GM23338 (cell line): ENCODE data around the gene STEEP1. TPM values are rescaled to one million over a fixed set of nuclear protein-coding genes. Genes with fewer than 3 reads are reported as not detected.

Experiments
- ATAC-seq: fragments of 200-7000 bp; cut with Tn5 transposase; 3 replicates; pipeline ENCODE4 v1.9.1; 2020
- DNase-seq: peaks from one replicate; pipeline ENCODE4 v3.0.0-alpha.2; 2015; ENCODE audit warnings: low spot score
- H2AFZ ChIP-seq: fragments of 200-600 bp; sonication (generic); 2 replicates; pipeline ENCODE4 v1.8.0; 2016; ENCODE audit warnings: antibody characterized with exemption, mild to moderate bottlenecking, moderate library complexity
- H3F3A ChIP-seq: fragments of 200-600 bp; sonication (generic); replicated peaks from 2 replicates; pipeline ENCODE4 v1.8.0; 2017; ENCODE audit warnings: antibody characterized with exemption, mixed run types, low read depth
- H3K27ac ChIP-seq: fragments of 200-600 bp; sonication (generic); 2 replicates; pipeline ENCODE4 v1.6.1; 2016; ENCODE audit warnings: low read depth
- H3K27me3 ChIP-seq: fragments of 200-600 bp; sonication (generic); 2 replicates; pipeline ENCODE4 v1.8.0; 2016; ENCODE audit warnings: mild to moderate bottlenecking, mixed run types, moderate library complexity; ENCODE audit not compliant: insufficient read depth
- H3K36me3 ChIP-seq: fragments of 200-600 bp; sonication (generic); 2 replicates; pipeline ENCODE4 v1.8.0; 2016; ENCODE audit warnings: mild to moderate bottlenecking; ENCODE audit not compliant: insufficient read depth
- H3K4me1 ChIP-seq: fragments of 200-600 bp; sonication (generic); 2 replicates; pipeline ENCODE4 v1.8.0; 2016; ENCODE audit warnings: mild to moderate bottlenecking, moderate library complexity; ENCODE audit not compliant: insufficient read depth
- H3K4me2 ChIP-seq: fragments of 200-600 bp; sonication (generic); 2 replicates; pipeline ENCODE4 v1.7.1; 2017; ENCODE audit warnings: mixed run types
- H3K4me3 ChIP-seq: fragments of 200-600 bp; sonication (generic); 2 replicates; pipeline ENCODE4 v1.6.1; 2016; ENCODE audit warnings: mixed run types
- H3K79me2 ChIP-seq: fragments of 200-600 bp; sonication (generic); replicated peaks from 2 replicates; pipeline ENCODE4 v1.8.0; 2017; ENCODE audit warnings: mild to moderate bottlenecking; ENCODE audit not compliant: insufficient read depth
- H3K9me2 ChIP-seq: fragments of 200-600 bp; sonication (generic); 2 replicates; pipeline ENCODE4 v1.8.0; 2017; ENCODE audit not compliant: insufficient read depth
- H4K20me1 ChIP-seq: fragments of 200-600 bp; sonication (generic); replicated peaks from 2 replicates; pipeline ENCODE4 v1.8.0; 2017; ENCODE audit warnings: mild to moderate bottlenecking; ENCODE audit not compliant: insufficient read depth
- H3K27ac Mint-ChIP-seq: 2 replicates; pipeline ENCODE4 v1.8.0; 2020; ENCODE audit warnings: inconsistent platforms, mild to moderate bottlenecking, moderate library complexity, mixed read lengths
- H3K27me3 Mint-ChIP-seq: 3 replicates; pipeline ENCODE4 v1.8.0; 2022; ENCODE audit warnings: low read depth, mild to moderate bottlenecking, moderate library complexity, mixed read lengths, inconsistent platforms; ENCODE audit not compliant: insufficient read depth, poor library complexity
- H3K36me3 Mint-ChIP-seq: 3 replicates; pipeline ENCODE4 v1.8.0; 2021; ENCODE audit warnings: low read depth, mild to moderate bottlenecking, inconsistent platforms, moderate library complexity, mixed read lengths
- H3K4me1 Mint-ChIP-seq: 3 replicates; pipeline ENCODE4 v1.8.0; 2020; ENCODE audit warnings: mild to moderate bottlenecking, inconsistent platforms, mixed read lengths
- H3K4me3 Mint-ChIP-seq: 3 replicates; pipeline ENCODE4 v1.8.0; 2021; ENCODE audit warnings: moderate library complexity, mild to moderate bottlenecking, inconsistent platforms, mixed read lengths
- H3K9me3 Mint-ChIP-seq: 3 replicates; pipeline ENCODE4 v1.8.0; 2020; ENCODE audit warnings: moderate library complexity, mild to moderate bottlenecking, inconsistent platforms, mixed read lengths
- CREB1 ChIP-seq: fragments of 250-450 bp; sonication (Bioruptor Pico); IDR thresholded peaks from 2 replicates; pipeline ENCODE4 v1.5.0; 2020; ENCODE audit warnings: low read depth, mild to moderate bottlenecking, moderate library complexity
- EZH2 ChIP-seq: fragments of 200-600 bp; sonication (generic); IDR thresholded peaks from one replicate; pipeline ENCODE4 v1.8.0; 2017; ENCODE audit warnings: antibody characterized with exemption, mild to moderate bottlenecking, low read depth; ENCODE audit not compliant: unreplicated experiment
- EZH2phosphoT487 ChIP-seq: fragments of 200-600 bp; sonication (generic); IDR thresholded peaks from one replicate; pipeline ENCODE4 v1.8.1; 2018; ENCODE audit warnings: antibody characterized with exemption; ENCODE audit not compliant: unreplicated experiment
- JUNB ChIP-seq: IDR thresholded peaks from one replicate; pipeline ENCODE4 v1.6.1; 2016; ENCODE audit warnings: antibody characterized with exemption; ENCODE audit not compliant: unreplicated experiment
- NANOG ChIP-seq: IDR thresholded peaks from 2 replicates; pipeline ENCODE4 v1.6.1; 2016; ENCODE audit warnings: antibody characterized with exemption, borderline replicate concordance
- POLR2AphosphoS5 ChIP-seq: IDR thresholded peaks from 2 replicates; pipeline ENCODE4 v1.6.1; 2016; ENCODE audit warnings: antibody characterized with exemption, low read depth
- STAT1 ChIP-seq: IDR thresholded peaks from one replicate; pipeline ENCODE4 v1.6.1; 2016; ENCODE audit warnings: antibody characterized with exemption; ENCODE audit not compliant: unreplicated experiment
- ZNF331 ChIP-seq: fragments of 250-450 bp; sonication (Bioruptor Pico); IDR thresholded peaks from 2 replicates; pipeline ENCODE4 v1.5.0; 2020; ENCODE audit warnings: low read depth, mild to moderate bottlenecking, moderate library complexity
- polyA plus RNA-seq: library from polyadenylated mRNA; unstranded; fragments of >200 nt; fragmentation: Nextera tagmentation; extraction: Ambion mirVana; gene quantifications from 2 replicates; pipeline ENCODE4 v1.2.1, GENCODE V29; 2016
- total RNA-seq: library from RNA; depleted of rRNA; stranded (reverse); fragments of >200 nt; shearing (Covaris generic); gene quantifications from 2 replicates; pipeline ENCODE4 v1.2.3, GENCODE V29; 2014
- TF ChIP-seq, protein P1 (sequence below), 2 experiments: fragments of 200-600 bp in 1 of 2; sonication (generic) in 1 of 2; conservative IDR thresholded peaks; 2 replicates each; pipeline versions ENCODE4 v1.5.1 to v1.6.1; 2016 to 2017; ENCODE audit warnings: antibody characterized with exemption in 2 of 2, low read depth in 2 of 2, mild to moderate bottlenecking in 2 of 2, moderate library complexity in 1 of 2
- TF ChIP-seq, protein P2 (sequence below): IDR thresholded peaks from 2 replicates; pipeline ENCODE4 v1.6.1; 2016; ENCODE audit warnings: antibody characterized with exemption
- TF ChIP-seq, protein P3 (sequence below): IDR thresholded peaks from one replicate; pipeline ENCODE4 v1.6.1; 2018; ENCODE audit warnings: antibody characterized with exemption; ENCODE audit not compliant: unreplicated experiment

The STEEP1 gene
- total and polyA plus RNA-seq, 2 experiments from 2014 or later, result 16.6 to 42.3 TPM

DNA sequence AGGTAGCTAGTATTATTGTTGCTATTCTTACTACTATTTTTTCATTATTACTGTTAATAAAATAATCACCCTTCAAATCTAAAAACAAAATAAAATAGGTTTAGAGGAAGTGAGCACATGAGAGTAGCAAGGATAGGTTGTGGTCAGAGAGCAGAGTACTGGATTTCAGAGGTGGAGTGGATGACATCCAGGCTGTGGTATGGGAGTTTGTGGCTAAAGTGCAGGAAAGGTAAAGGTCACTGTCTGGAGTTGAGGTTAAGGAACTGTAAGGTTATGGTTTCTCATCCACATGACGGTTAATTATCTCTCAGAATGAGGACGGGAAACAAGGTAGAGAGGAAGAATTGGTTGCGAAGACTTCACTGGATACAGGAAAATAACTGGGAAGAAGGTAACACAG is 27.7 kb downstream of the STEEP1 start:
- no peaks in the 10 kb centered on the region for H3K4me1 ChIP-seq
- DNase-seq (no peak), ATAC-seq (no peak)
- H2AFZ ChIP-seq, result no peak overlapping the region
- H3K27me3 ChIP-seq, result no peaks in the 10 kb centered on the region
- H4K20me1 ChIP-seq, result no peaks in the 10 kb centered on the region
- H3K27ac ChIP-seq, result no peak overlapping the region
- H3K4me3 ChIP-seq, result no peak overlapping the region
- Mint-ChIP-seq H3K27ac (no peak overlapping the region), H3K27me3 (no peaks in the 10 kb centered on the region), H3K36me3 (peaks cover 16% of the 10 kb centered on the region; the same call in 2 of the 3 replicates), H3K9me3 (no peaks in the 10 kb centered on the region), H3K4me3 (no peak overlapping the region), H3K4me1 (no peaks in the 10 kb centered on the region)
- H3K79me2 ChIP-seq, result no peaks in the 10 kb centered on the region
- H3K36me3 ChIP-seq, result no peaks in the 10 kb centered on the region
- no peak overlapping the region for H3K4me2 ChIP-seq
- no peaks in the 10 kb centered on the region for H3F3A ChIP-seq
- no peaks in the 10 kb centered on the region for H3K9me2 ChIP-seq
- TF ChIP-seq JUNB (no peak), EZH2 (no peak), EZH2phosphoT487 (no peak), ZNF331 (no peak), STAT1 (no peak), NANOG (no peak), CREB1 (CRISPR knock-in tag) (no peak)
- TF ChIP-seq, protein P1, sequence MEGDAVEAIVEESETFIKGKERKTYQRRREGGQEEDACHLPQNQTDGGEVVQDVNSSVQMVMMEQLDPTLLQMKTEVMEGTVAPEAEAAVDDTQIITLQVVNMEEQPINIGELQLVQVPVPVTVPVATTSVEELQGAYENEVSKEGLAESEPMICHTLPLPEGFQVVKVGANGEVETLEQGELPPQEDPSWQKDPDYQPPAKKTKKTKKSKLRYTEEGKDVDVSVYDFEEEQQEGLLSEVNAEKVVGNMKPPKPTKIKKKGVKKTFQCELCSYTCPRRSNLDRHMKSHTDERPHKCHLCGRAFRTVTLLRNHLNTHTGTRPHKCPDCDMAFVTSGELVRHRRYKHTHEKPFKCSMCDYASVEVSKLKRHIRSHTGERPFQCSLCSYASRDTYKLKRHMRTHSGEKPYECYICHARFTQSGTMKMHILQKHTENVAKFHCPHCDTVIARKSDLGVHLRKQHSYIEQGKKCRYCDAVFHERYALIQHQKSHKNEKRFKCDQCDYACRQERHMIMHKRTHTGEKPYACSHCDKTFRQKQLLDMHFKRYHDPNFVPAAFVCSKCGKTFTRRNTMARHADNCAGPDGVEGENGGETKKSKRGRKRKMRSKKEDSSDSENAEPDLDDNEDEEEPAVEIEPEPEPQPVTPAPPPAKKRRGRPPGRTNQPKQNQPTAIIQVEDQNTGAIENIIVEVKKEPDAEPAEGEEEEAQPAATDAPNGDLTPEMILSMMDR (conservative IDR thresholded peaks at IDR 0.05; ENCODE audit: low read depth in 2 of 2), result no peak
- TF ChIP-seq, protein P2, sequence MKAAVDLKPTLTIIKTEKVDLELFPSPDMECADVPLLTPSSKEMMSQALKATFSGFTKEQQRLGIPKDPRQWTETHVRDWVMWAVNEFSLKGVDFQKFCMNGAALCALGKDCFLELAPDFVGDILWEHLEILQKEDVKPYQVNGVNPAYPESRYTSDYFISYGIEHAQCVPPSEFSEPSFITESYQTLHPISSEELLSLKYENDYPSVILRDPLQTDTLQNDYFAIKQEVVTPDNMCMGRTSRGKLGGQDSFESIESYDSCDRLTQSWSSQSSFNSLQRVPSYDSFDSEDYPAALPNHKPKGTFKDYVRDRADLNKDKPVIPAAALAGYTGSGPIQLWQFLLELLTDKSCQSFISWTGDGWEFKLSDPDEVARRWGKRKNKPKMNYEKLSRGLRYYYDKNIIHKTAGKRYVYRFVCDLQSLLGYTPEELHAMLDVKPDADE, result no peak

DNA sequence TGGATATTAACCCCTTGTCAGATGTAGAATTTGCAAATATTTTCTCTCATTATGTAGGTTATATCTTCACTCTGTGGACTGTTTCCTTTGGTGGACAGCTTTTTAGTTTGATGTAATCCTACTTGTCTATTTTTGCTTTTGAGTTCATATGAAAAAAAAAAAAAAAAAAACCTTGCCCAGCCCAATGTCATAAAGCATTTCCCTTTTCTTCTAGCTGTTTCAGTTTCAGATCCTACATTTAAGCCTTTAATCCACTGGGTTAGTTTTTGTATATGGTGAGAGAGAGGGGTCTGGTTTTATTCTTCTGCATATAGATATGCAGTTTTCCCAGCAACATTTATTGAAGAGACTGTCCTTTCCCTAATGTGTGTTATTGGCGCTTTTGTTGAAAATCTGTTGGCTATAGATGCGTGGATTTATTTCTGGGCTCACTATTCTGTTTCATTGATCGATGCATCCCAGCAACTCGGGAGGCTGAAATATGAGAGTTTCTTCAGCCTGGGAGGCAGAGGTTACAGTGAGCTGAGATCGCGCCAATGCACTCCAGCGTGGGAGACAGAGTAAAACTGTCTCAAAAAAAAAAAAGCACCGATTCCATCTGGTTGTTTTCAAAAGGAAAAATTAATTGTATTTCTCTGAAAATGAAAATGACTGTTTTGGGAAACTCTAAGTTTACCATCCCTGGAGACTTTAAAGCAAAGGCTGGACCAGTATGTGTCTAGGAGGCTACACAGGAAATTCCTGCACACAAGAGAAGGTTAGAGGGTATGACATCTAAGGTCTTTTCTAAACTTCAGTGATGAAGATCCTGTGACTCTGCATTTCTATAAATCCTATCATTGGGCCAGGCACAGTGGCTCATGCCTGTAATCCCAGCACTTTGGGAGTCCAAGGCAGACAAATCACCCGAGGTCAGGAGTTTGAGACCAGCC is 35.6 kb downstream of the STEEP1 start:
- no peak overlapping the region for H3K27ac Mint-ChIP-seq
- H3K27me3 ChIP-seq, result no peaks in the 10 kb centered on the region
- no peaks in the 10 kb centered on the region for H3K36me3 ChIP-seq
- no peaks in the 10 kb centered on the region for H3K36me3 Mint-ChIP-seq
- no peaks in the 10 kb centered on the region for H3K79me2 ChIP-seq
- H3K27ac ChIP-seq, result no peak overlapping the region
- no peak overlapping the region for H3K4me3 Mint-ChIP-seq
- no peaks in the 10 kb centered on the region for H3F3A ChIP-seq
- H3K4me3 ChIP-seq, result no peak overlapping the region
- no peaks in the 10 kb centered on the region for H4K20me1 ChIP-seq
- H3K4me1 Mint-ChIP-seq, result no peaks in the 10 kb centered on the region
- no peaks in the 10 kb centered on the region for H3K27me3 Mint-ChIP-seq
- no peaks in the 10 kb centered on the region for H3K4me1 ChIP-seq
- no peak overlapping the region for H2AFZ ChIP-seq
- DNase-seq (no peak), ATAC-seq (no peak)
- H3K9me3 Mint-ChIP-seq, result no peaks in the 10 kb centered on the region
- no peak overlapping the region for H3K4me2 ChIP-seq
- no peaks in the 10 kb centered on the region for H3K9me2 ChIP-seq
- no peak for TF ChIP-seq POLR2AphosphoS5
- TF ChIP-seq, protein P1 (conservative IDR thresholded peaks at IDR 0.05; ENCODE audit: low read depth in 2 of 2), result no peak
- TF ChIP-seq, protein P3, sequence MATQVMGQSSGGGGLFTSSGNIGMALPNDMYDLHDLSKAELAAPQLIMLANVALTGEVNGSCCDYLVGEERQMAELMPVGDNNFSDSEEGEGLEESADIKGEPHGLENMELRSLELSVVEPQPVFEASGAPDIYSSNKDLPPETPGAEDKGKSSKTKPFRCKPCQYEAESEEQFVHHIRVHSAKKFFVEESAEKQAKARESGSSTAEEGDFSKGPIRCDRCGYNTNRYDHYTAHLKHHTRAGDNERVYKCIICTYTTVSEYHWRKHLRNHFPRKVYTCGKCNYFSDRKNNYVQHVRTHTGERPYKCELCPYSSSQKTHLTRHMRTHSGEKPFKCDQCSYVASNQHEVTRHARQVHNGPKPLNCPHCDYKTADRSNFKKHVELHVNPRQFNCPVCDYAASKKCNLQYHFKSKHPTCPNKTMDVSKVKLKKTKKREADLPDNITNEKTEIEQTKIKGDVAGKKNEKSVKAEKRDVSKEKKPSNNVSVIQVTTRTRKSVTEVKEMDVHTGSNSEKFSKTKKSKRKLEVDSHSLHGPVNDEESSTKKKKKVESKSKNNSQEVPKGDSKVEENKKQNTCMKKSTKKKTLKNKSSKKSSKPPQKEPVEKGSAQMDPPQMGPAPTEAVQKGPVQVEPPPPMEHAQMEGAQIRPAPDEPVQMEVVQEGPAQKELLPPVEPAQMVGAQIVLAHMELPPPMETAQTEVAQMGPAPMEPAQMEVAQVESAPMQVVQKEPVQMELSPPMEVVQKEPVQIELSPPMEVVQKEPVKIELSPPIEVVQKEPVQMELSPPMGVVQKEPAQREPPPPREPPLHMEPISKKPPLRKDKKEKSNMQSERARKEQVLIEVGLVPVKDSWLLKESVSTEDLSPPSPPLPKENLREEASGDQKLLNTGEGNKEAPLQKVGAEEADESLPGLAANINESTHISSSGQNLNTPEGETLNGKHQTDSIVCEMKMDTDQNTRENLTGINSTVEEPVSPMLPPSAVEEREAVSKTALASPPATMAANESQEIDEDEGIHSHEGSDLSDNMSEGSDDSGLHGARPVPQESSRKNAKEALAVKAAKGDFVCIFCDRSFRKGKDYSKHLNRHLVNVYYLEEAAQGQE, result no peak
